CD4-positive, alpha-beta T cell treated with Interleukin-1 beta for 1 hour (primary cell): Measurements from ENCODE around the gene MASP2.
"Not testable (repeated sequence)": the region's sequence is repeated elsewhere in the genome, so short reads cannot be mapped to it uniquely, and the experiment has no call there.

Experiments used
- DNase-seq, 2 donors: peaks; one replicate each; pipeline ENCODE4 v3.0.0-alpha.2; 2020 to 2022

Gene MASP2

DNA sequence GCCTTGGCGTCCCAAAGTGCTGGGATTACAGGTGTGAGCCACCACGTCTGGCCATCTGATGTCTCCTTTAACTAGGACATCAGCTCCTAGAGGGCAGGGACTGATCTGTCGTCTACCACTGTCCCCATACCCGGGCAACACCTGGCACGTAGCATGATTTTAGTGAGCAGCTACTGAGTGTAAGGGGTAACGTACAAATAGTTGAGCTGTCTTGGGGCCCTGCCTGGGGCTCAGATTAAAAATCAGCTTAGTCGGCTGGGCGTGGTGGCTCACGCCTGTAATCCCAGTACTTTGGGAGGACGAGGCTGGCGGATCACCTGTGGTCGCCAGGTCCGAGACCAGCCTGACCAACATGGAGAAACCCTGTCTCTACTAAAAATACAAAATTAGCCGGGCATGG, 11.0 kb upstream of the MASP2 start:
- no peak for DNase-seq

DNA sequence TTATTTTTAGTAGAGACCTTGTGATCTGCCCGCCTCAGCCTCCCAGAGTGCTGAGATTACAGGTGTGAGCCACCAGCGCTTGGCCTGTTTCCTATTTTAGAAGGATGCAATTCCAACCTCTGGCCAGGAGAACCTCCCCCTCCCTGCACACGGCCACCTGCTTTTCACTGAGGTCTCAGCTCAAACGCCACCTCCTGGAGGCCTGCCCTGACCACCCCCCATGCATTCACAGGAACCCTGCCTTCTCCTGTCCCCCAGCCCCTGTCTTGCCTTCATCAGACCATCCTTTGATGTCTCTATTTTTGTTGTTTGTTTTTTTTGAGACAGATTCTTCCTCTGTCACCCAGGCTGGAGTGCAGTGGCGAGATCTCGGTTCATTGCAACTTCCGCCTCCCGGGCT, 10.4 kb upstream of the MASP2 start:
- DNase-seq: no peak

- DNase-seq: no peak
Observed at GRCh38 chr1:11056504-11056903, 9.5 kb upstream of the MASP2 start.

DNA sequence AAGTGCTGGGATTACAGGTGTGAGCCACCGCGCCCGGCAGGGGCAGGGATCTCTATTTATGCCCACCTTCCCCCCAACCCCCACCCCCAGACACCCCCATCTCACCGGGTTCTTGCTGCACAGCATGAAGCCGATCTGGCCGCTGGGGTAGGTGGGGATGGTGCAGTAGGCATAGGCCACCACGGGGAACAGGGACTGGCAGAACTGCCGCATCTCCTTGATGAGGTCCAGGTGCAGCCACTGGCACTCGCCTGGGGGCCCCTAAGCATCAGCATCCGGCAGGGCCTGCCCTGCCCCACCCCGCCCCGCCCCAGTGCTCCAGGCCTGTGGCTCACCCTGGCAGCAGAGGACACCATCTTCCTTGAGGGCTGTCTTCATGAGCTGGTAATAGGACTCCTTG, 8.6 kb upstream of the MASP2 start:
- DNase-seq: no peak

DNA sequence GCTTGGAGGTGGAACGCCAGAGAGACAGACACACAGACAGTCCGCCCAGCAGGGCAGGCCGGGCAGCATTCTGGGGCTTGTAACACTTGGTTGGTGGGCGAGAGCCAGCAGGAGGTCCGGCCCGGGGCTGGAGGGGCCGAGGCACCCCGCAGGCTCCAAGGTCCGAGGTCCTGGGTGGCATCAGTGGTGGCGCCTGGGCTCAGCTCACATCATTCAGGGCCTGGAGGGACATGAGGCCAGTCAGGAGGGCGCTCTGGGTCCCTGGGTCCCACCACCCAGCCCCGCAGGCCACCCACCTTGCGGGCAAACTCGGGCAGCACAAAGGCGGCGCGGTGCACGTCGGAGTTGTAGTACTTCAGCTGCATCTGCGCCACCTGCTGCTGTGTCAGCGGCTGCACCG, 7.6 kb upstream of the MASP2 start:
- no peak for DNase-seq

DNA sequence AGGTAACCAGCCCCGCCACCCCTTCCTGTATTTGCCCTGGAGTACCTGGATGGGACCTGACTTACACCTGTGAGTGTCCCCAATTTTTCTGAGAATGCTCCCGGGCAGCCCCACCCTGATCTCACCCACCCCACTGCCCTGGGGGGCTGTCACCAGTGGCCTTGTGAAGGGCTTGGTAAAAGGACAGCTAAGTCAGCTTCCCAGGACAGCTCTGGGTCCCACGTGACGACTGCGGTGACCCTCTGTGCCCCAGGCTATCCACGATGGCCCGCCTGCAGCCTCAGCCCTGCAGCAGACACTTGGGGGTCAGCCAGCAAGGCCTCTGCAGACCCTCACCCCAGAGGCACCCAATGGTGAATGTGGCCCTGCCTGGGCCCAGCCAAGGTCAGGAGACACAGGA, 7.1 kb upstream of the MASP2 start:
- DNase-seq: no peak

- no peak for DNase-seq
Observed at GRCh38 chr1:11053758-11054137, 6.7 kb upstream of the MASP2 start.

DNA sequence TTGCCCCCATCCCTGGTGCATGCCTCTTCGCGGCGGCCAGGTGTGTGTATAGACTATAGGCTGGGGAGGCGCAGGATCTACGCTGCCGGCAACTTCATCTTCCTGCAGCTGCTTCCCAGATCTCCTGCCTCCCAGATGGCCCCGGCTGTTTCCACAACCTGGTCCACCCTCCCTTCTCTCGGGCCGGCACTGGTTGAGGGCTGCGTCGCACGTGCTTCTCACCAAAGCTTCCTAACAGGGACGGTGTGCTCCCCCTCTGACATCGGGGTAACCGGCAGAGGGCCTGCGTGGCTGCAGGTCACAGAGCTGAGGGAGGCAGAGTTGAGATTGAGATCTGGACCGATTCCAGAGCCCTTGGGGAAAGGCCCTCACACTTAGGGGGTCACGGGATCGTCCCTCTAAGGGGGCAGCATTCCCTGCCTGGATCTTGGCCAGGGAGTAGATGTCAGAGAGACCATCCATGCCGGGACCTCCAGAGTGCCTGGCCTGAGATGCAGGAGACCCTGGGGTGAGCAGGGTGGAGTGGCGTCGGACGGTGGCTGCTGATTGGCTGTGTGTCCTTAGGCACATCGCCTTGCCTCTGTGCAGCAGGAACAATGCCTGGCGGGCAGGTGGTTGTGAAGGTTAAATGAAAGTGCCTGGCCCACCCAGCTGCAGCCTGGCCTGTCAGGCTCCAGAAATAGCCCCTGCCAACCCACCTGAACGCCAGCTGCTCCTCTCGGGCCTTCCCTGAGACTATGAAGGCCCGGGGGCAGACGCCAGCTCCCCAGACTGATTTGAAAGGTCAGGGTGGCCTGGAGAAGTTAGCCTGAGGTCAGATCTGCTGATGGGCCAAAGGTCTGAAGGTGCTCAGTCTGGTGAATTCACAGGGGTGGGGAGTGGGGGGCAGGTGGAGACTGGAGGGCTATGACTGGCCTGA, 6.1 kb upstream of the MASP2 start:
- no peak for DNase-seq

- DNase-seq: peak in 1 of 2 donors; percentile 17
Observed at GRCh38 chr1:11051781-11052511, 4.9 kb upstream of the MASP2 start.

DNA sequence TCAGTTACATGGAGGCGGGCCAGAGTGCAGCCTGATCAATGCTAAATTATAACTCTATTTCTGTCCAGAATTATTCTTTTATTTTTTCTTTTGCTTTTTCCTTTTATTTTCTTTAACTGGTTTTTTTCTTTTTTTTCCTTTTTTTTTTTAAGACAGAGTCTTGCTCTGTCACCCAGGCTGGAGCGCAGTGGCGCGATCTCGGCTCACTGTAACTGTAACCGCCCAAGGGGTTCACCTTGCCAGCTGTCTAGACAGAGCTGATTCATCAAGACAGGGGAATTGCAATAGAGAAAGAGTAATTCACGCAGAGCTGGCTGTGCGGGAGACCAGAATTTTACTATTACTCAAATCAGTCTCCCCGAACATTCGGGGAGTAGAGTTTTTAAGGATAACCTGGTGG, 4.1 kb upstream of the MASP2 start:
- not testable (repeated sequence) for DNase-seq

GRCh38 chr1:11046270-11046566, 821 bp downstream of the MASP2 start:
- DNase-seq: no peak

- DNase-seq: no peak
Observed at GRCh38 chr1:11045428-11046269, 1.4 kb downstream of the MASP2 start.

GRCh38 chr1:11044849-11045427, 2.1 kb downstream of the MASP2 start:
- no peak for DNase-seq

DNA sequence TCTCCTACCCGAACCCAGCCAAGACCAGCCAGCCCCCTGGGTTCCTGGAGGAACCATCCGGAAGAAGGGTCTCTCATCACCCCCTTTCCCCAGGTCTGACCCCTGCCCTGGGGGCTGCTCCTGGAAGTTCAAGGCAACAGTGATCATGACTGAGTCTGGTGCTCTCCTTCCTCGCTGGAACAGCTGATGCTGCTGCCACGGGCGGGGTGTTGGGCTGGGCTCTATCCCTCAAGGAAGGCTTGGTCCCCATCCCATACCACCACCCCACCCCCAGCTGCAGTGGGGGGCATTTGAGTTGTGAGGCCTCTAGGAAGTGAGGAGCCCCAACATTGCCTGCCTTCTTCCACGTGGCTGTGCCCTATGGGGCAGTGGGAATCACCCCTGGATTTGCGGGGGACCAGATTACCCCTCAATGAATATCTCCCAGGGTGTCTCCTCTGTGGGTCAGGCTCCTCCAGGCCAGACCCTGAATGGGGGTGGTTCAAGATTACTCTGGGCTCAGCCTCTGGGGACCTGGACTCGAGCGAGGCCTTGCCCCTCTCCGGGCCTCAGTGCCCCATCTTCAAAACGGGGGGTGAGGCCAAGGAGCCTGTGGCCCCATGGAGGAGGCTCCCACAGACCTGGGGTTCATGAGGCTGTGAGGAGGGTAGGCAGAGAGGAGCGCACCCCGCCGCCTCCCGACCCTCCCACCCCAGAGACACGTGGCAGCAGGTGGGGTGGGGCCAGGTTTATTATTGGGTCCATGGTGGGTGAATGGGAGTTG, 2.8 kb downstream of the MASP2 start:
- DNase-seq: no peak

GRCh38 chr1:11042995-11043874, 3.8 kb downstream of the MASP2 start:
- no peak for DNase-seq

GRCh38 chr1:11042065-11042464, 5.0 kb downstream of the MASP2 start:
- no peak for DNase-seq

- no peak for DNase-seq
Observed at GRCh38 chr1:11041048-11041447, 6.0 kb downstream of the MASP2 start.

DNA sequence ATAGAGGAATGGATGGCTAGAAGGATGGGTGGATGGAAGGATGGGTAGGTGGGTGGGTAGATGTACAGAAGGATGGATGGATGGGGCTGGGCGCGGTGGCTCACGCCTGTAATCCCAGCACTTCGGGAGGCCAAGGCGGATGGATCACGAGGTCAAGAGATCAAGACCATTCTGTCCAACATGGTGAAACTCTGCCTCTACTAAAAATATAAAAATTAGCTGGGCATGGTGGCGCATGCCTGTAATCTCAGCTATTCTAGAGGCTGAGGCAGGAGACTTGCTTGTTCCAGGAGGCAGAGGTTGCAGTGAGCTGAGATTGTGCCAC, 7.0 kb downstream of the MASP2 start:
- DNase-seq: not testable (repeated sequence)

- DNase-seq: no peak
Observed at GRCh38 chr1:11039351-11040104, 7.5 kb downstream of the MASP2 start.

DNA sequence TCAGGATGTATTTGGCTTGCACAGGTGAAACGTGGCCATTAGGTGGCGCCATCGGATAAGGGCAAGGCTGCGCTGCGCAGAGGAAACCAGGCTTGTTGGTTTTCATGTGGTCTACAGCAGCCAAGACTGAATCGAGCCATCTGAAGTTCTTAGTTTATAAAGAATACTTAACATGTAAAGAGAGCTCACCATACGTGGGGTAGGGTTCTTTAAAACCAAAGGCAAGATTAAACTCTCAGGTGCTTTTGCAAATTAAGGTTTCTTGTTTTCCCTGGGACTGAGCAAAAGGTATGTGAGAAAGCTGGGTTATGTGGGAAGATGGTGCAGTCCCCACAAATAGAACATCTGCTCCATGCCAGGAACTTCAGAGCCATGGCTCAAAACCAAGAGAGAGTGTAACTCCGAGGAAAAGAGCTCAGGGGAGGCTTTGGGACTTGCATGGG, 9.3 kb downstream of the MASP2 start:
- DNase-seq: peak; percentile 86 to 89
